SHP77 (cell line): Measurements from ENCODE around the gene HNRNPC.

Source experiments
- DNase-seq, 2 experiments: peaks; one replicate each; lab custom pipeline; 2025; lab: John Stamatoyannopoulos, UW

The HNRNPC gene

DNA sequence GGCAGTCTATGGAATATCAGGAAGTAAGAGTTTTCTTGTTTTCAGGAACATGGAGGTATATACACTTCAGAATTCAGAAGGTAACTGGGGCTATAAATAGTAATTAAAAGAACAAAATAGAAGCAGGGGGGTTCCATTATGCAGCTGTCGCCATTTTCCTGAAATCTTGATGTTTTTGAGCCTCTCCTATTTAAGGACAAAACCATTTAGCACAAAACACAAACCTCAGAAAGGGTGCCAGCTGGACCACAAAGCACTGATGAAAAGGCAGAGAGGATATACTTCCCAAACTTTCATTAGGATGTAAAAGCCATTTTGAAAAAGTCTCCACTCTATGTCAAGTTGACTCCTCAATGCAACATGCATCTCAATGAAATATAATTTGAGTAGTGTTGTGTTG lies 59.2 kb downstream of the HNRNPC start:
- no peak for DNase-seq

DNA sequence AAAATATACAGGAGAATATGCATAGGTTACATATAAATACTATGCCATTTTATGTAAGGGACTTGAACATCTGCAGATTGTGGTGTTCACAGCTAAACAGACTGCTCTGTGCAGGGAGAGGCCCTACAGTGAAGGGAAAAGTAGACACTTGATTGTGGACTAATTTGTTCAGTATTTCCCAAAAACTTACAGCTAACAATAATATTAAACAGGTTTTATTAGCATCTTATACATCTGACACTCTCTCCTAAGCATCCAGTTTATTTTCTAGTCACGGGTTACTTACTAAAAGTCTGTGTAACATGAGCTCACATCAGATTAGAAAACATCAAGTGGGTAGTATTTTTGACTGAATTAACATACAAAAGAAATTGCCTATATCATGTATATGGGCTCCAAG lies 60.1 kb downstream of the HNRNPC start:
- DNase-seq: no peak

DNA sequence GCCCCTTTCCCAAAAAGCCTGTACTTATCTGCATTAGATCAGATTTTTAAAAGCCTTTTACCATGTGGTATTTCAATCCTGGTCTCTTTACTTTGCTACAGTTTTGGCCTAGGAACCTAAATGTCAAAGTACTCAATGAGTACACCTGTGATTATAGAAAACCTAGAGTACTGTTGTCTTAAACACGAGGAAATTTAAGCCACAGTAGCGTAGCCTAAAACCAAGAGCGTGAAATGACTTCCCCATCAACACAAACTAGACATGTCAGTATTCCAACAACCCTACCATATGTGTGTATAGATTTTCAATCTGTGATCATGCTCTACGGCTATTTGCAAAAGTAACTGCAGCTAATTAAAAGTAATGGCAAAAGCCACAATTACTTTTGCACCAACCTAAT lies 60.7 kb downstream of the HNRNPC start:
- no peak for DNase-seq

DNA sequence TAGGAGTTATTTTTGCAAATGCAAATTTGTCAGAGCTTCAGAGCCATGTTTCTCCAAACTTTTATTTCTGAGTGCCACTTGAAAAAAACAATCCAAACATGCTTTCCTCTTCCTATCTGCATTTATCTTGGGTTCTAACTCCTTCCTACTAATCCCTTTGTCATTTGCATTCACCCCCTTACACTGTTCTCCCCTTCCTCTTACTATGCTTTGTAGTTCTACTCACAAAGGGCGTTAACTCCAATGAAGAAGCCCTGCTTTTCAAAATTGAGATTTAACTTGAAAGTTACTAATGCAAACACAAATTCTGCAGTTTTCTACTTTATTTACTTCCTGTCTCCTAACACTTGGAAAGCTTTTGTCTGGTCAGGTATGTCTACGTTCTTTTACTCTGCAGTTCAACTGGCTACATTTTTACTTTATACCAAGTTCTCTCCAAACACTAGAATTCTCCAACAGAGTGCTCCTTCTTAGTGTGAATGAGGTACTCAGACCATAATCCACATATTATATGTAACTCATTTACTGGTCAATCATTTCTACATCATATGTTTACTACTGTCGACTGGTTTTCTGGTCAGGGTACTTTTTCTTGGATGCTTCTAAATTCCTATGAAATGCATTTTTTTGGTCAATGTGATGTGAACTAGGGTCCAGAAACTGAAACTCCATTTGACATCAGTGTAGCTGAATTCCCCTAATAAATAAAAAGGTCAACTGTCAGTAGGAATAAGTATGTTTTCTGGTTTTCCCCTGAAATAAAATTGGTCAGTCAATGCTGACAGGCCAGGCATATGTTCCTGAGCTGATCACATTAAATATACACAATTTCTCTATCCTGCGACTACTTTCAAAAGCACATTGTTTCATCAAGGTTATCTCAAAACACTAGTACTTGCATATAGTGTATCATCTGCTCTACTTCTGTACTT lies 62.2 kb downstream of the HNRNPC start:
- DNase-seq: no peak

DNA sequence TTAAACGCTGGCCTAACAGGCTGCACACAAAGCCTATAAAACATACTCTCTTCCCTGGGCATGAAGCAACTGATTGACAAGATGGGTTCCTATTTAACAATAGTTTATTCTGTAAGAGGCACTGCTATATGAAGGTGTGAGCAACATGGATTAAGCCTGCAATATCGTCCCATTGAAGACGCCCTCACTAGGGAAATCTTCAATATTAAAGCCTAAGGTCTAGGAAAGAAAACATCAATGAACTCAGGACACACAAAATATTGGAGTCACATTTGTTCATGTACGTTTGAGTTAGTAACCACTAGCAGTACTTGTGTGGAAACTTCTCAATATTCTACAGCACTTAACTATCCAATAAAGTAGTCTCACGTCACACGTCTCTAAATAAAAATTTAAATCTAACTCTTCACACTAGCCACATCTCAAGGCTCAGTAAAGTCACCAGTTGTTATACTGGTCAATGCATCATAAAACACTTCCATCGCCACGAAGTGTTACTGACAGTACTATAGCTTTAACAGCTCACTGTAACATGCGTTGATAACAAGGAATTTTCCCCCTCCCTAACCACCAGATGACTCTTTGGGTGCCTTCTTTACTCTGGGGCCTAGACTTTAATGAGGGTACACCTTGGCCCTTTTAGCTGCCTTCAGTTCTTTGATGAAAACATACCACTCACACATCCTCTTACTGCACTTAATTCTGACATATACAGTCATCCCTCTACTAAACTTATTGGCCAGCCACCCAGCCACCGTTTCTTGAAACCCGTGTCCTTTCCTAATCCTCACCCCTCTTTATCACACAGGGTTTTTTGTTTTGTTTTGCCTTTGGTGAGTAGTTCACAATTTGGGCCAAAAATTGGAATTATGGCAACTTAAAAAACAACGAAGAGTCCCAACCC lies 63.3 kb downstream of the HNRNPC start:
- no peak for DNase-seq

DNA sequence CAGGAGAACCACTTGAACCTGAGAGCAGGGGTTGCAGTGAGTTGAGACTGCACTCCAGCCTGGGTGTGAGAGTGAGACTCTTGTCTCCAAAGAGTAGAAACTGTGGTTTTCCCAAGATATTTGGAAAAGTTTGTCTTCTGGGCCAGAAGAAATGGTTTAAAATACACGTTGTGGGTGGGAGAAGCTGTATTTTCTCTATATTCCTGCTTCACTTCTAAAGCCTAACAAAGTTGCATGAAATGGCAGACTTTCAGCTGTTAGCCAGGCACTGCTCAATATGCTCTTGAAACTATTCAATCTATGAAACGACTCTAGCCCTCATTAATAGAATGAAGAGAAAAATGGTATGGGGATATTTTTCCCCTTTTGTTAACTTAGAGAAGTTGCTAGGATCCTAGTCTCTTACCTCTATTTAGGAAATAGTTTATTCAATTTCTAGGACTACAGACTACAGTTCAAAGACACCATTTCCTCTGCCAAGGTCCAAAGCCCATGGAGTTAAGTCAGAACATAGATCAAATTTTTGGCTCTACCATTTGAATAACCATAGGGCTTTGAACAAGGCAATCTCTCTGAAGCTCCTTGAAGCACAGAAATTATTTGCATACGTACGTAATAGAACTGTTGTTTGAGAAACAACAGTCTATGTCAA lies 64.1 kb downstream of the HNRNPC start:
- DNase-seq: no peak

DNA sequence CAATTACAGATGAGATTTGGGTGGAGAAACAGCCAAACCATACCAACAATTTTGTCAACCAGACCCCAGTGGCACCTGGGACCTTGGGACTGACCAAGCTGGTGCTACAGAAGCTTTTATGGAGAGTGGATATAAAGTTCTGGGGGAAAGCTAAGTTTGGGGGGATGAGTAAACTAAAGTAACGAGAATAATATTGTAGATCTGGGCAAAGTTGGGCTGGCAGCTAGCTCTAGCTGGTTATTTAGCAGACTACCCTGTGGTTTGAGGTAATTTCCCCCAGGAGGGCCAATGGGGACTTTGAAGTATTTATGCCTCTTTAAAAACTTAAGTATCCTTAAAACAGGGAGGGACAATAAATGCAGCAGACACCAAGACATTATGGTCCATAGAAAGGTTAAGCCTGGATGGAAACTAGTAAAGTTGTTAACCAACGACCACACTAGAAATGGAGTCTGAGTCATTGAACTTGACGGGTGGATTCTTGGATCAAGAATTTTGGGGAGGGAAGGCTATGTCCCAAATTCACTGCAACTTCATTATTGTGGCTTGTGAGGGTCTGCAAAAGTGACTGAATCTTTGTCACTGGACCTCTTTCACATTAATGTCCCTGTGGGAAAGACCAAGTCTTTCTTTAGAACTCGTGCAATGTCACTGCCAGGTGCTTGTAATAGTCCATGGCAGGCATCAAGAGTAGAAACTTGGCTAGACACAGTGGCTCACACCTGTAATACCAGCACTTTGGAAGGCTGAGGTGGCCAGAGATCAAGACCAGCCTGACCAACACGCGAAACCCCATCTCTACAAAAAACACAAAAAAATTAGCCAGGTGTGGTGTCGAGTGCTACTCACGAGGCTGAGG lies 64.8 kb downstream of the HNRNPC start:
- DNase-seq: no peak

DNA sequence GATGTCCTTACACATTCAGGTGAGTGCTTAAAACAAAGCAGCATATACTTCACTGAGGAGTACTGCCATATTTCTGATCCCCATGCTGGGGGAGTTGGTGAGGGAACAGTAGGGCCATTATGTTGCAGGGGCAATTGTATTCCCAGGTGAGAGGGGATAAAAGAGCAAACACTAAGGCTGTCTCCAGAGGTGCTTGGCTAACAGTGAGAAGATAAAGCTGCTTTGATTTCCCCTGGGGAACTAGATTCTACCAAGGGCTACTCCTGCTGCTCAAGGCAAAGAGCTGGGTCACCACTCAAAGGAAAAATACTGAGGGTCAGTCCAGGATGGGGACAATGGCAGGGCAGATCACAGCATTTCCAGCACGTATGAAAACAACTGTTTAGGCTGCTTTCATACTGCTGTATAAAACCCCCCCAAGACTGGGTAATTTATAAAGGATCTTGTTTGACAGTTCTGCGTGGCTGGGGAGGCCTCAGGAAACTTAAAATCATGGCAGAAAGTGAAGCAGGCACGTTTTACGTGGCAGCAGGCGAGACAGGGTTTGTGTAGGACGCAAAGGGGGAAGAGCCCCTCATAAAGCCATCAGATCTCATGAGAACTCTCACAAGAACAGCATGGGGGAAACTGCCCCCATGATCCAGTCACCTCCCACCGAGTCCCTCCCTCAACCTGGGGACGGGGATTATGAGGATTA lies 65.6 kb downstream of the HNRNPC start:
- DNase-seq: no peak

DNA sequence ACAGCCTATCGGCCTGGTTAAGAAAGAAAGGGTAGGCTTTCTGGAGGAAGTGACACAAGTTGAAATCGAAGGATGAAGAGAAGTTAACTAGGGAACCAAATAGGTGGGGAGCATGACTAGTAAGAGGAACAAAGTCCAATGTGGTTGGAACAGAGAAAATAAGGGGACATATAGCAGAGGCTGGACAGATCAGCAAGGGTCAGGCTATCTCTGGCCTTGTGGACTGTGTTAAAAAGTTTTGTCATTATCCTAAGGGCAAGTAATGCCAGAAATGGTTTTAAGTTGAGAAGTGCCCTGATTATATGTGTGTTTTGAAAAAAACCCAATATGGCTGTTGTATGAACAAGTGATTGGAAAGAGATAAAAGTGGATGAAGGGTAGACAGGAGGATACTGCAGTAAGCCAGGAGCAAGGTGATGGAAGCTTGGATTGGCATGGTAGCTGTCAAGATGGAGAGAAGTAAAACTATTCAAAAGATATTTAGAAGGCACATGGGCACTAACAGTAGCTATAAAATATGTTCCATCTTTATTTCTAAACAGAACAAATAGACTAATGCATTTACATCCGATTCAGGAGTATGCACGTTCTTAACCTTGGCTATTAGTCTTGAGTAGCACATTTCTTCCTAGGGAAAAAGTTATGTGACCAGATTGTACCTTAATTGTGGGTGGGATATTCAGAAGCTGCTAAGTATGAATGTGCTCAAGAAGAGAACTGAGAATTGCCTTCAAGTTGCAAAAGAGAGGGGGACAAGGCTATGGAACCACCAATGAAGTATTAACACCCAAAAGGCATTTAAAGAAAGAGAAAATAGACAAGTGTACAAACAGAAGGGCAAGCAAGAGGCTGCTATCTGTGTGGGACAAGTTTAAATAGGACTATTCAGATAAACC lies 66.5 kb downstream of the HNRNPC start:
- DNase-seq: no peak

DNA sequence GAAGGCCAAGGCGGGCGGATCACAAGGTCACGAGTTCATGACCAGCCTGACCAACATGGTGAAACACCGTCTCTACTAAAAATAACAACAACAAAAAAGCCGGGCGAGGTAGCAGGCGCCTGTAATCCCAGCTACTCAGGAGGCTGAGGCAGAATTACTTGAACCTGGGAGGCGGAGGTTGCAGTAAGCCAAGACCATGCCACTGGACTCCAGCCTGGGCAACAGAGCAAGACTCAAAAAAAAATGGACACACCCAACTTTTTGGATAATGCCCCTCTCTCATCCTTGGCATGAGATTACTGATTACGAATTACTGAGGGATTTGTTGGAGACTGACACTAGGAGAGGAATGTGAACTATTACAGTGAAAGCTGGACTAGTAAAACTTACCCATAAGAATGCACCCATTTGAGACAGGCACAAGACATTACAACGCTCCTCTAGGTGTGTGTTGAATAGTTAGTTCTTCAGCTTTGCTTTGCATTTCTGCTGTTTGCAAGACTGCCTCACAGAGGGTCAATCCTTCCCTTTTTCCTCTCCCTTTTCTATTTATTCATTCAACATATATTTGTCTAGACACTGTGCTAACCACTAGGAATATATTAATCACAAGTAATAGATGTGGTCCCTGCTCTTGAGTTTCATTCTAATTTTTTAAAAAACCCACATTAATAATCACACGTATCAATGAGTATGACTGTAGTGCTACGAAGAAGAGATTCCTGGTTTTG lies 67.3 kb downstream of the HNRNPC start:
- no peak for DNase-seq

DNA sequence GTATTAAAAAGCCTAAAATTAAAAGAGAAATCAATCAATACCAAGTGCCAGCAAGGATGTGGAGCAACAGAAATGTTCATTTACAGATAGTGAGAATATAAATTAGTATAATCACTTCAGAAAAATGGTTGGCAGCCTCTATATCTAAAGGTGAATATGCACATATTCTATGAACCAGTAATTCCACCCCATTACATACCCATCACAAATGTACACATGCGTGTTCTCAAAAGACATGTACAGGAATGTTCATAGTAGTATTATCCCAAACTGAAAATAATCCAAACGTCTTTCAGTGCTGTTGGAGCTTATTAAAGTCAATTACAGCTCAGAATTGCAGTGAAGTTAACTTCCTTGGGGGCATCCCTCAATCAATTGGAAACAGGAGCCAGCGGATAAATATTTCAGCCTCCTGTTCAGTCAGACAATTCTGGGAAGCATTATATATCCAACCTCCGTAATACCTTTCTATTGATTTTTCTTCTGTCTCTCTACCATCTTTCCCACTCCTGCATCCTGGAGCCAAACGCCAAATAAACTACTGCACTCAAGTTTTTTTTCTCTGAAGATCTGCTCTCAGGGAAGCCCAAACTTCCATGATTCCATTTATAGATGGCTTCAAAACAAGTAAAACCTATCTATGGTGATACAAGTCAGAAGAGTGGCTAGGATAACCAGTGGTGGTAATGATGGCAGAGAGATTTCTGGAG lies 68.3 kb downstream of the HNRNPC start:
- DNase-seq: no peak

DNA sequence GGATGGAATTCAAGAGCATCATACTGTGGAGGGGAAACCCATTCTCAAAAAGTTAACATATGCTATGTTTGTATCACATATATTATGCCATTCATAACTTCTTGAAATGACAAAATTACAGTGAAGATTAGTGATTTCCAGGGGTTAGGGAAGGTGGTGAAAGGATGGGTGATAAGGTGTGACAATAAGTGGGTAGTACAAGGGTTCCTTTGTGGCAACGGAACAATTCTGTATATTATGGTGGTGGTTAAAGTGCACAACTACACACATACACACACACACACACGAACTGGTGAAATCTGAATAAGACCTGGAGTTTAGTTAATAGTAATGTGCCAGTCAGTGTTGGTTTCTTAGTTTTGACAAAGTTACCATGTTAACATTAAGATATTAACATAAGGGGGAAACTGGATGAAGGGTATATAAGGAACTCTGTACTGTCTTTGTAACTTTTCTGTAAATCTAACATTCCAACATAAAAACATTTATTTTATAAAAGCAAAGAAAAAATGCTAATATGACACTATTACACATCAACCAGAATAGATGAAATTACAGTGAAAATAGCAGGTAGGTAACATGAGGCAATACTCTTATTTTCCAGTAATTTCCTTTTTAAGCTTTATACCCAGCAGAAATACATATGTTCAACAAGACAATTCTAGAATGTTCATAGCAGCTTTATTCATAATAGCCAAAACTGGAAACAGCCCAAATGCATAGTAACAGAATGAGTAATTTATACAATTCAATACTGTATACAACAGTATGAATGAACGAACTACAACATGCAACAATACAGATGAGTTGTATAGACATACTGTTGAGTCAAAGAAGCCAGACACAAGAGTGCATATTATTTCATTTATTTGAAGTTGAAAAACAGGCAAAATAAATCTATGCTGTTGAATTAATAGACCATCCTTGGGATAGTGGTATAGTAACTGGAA lies 69.4 kb downstream of the HNRNPC start:
- DNase-seq: no peak

DNA sequence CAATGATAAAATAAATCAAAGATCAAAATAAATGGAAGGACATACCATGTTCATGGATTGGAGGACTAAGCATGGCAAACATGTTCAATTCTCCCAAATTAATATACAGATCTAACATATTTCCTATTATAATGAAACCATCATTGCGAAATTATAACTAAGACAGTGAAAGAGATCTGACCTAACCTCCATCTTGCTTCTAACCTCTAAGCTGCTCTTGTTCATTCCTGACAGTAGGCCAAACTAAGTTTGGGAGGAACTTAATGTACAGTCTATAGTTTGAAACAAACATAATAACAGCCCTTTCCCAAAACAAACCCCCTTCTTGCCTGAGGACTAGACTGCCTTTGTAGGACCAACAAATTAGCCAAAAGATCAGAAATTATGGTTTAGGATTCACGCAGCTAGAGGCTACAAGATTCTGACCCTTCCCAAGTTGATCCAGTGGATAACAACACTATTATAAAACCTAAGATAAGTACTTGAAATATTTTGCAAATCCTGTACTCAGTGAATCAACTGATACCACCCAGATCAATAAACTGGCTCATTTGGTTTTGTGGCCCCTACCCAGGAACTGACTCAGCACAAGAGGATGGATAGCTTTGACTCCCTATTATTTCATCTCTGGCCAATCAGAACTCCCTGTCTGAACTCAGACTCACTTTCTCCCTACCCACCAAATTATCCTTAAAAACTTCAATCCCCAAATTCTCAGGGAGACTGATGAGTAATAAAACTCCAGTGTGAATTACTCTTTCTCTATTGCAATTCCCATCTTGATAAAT lies 71.6 kb downstream of the HNRNPC start:
- no peak for DNase-seq

DNA sequence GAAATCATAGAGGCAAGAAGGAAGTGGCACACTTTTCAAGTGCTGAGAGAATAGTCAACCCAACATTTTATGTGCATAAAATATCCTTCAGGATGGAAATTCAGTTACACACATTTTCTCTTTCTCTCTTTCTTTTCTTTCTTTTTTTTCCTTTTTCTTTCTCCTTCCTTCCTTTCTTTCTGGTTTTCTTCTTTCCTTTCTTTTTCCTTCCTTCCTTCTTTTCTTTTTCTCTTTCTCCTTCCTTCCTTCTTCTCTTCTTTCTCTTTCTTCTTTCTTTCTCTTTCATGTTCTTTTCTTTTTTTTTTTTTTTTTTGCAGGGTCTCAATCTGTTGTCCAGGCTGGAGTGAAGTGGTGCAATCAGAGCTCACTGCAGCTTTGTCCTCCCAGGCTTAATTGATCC lies 74.6 kb downstream of the HNRNPC start:
- DNase-seq: no peak

DNA sequence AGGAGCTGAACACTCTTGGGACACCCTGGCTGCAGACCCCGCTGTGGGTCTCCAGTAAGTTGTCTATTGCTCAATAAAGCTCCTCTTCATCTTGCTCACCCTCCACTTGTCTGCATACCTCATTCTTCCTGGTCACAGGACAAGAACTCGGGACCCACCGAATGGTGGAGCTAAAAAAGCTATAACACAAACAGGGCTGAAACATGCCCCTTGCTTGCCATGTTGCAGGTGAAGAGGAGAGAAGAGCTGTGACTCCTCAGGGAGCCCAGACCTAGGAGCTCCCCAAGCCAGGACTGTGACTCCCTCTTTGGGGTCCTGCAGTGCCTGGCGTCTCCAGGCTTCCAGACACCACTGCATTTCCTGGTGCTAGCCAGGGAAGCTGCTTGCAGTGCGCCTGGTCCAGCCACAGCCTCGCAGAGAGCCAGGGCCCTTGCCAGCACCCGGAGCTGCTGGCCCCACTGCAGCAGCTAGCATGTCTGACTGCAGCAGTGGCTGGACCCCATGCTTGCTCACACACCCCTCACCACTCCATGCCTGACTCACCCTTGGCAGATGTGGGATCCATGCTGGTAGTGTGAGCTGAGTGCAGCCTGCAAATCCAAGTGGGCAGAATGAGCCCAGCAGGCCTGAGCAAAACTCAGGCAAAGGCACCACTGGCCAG lies 76.2 kb downstream of the HNRNPC start:
- no peak for DNase-seq

DNA sequence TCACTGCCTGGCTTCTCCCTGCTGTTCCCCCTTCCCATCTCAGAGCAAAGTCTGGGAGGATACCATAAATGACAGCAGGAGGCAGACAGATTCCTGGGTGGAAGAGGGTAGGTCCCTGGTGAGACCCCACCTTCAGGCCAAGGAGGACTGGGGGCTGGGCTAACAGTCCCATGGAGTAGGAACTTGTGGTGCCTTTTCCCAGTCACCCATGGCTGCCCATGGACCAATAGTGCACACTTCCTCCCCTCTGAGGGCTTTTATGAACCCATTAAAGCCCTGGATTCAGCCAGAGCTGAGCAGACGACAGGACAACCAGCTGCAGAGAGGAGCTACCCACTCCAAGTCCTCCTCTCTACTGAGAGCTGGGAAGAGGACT lies 76.8 kb downstream of the HNRNPC start:
- DNase-seq: peak in 1 of 2 experiments; percentile 35
